H9 (cell line): ENCODE measurements around the gene NPC1L1. TPM values are rescaled to one million over a fixed set of nuclear protein-coding genes. Genes with fewer than 3 reads are reported as not detected.

ENCODE experiments used
- DNase-seq: peaks from one replicate; pipeline ENCODE4 v3.0.0-alpha.2; 2017
- H2AFZ ChIP-seq: one replicate; pipeline ENCODE4 v1.6.1; 2013; ENCODE audit warnings: mild to moderate bottlenecking, low read length, control low read depth, moderate library complexity
- H2AK5ac ChIP-seq: 2 replicates; pipeline ENCODE4 v1.6.1; 2013; ENCODE audit warnings: low read length, control low read depth, mixed read lengths; ENCODE audit not compliant: insufficient read length
- H2BK120ac ChIP-seq: one replicate; pipeline ENCODE4 v1.6.1; 2013; ENCODE audit warnings: low read depth, mild to moderate bottlenecking, low read length, control low read depth, inconsistent platforms; ENCODE audit not compliant: poor library complexity, severe bottlenecking
- H2BK12ac ChIP-seq: 2 replicates; pipeline ENCODE4 v1.6.1; 2013; ENCODE audit warnings: low read length, control low read depth, mixed read lengths, low read depth; ENCODE audit not compliant: insufficient read length
- H2BK15ac ChIP-seq: 2 replicates; pipeline ENCODE4 v1.6.1; 2013; ENCODE audit warnings: low read depth, low read length, control low read depth
- H2BK20ac ChIP-seq: one replicate; pipeline ENCODE4 v1.6.1; 2013; ENCODE audit warnings: low read depth, mild to moderate bottlenecking, low read length, control low read depth, inconsistent platforms; ENCODE audit not compliant: poor library complexity, severe bottlenecking
- H2BK5ac ChIP-seq: 2 replicates; pipeline ENCODE4 v1.6.1; 2013; ENCODE audit warnings: low read length, control low read depth, mixed read lengths; ENCODE audit not compliant: insufficient read length
- H3K14ac ChIP-seq: 2 replicates; pipeline ENCODE4 v1.6.1; 2013; ENCODE audit warnings: low read length, control low read depth; ENCODE audit not compliant: insufficient read depth
- H3K18ac ChIP-seq: 2 replicates; pipeline ENCODE4 v1.6.1; 2013; ENCODE audit warnings: low read depth, mild to moderate bottlenecking, mixed read lengths, low read length, control low read depth; ENCODE audit not compliant: insufficient read length
- H3K23ac ChIP-seq: 2 replicates; pipeline ENCODE4 v1.6.1; 2013; ENCODE audit warnings: low read length, control low read depth, mixed read lengths, low read depth; ENCODE audit not compliant: insufficient read length
- H3K23me2 ChIP-seq: 2 replicates; pipeline ENCODE4 v1.6.1; 2013; ENCODE audit warnings: low read depth, mild to moderate bottlenecking, mixed read lengths, low read length, control low read depth; ENCODE audit not compliant: insufficient read length, poor library complexity, severe bottlenecking
- H3K27ac ChIP-seq: 2 replicates; pipeline ENCODE4 v1.5.1; 2013; ENCODE audit warnings: low read length, control low read depth, mixed read lengths, low read depth; ENCODE audit not compliant: insufficient read length
- H3K27me3 ChIP-seq: 2 replicates; pipeline ENCODE4 v1.6.1; 2013; ENCODE audit warnings: low read length, control low read depth, inconsistent platforms; ENCODE audit not compliant: insufficient read depth
- H3K4ac ChIP-seq: 2 replicates; pipeline ENCODE4 v1.6.1; 2013; ENCODE audit warnings: low read depth, mild to moderate bottlenecking, control low read depth, inconsistent platforms, low read length, moderate library complexity
- H3K4me1 ChIP-seq: 2 replicates; pipeline ENCODE4 v1.6.1; 2013; ENCODE audit warnings: low read length, control low read depth, inconsistent platforms; ENCODE audit not compliant: insufficient read depth
- H3K4me2 ChIP-seq: 2 replicates; pipeline ENCODE4 v1.6.1; 2013; ENCODE audit warnings: low read length, control low read depth, mixed read lengths; ENCODE audit not compliant: insufficient read length, insufficient read depth
- H3K56ac ChIP-seq: 2 replicates; pipeline ENCODE4 v1.6.1; 2013; ENCODE audit warnings: low read depth, mild to moderate bottlenecking, mixed read lengths, low read length, control low read depth; ENCODE audit not compliant: insufficient read length
- H3K79me1 ChIP-seq: 2 replicates; pipeline ENCODE4 v1.6.1; 2013; ENCODE audit warnings: low read depth, mild to moderate bottlenecking, moderate library complexity, low read length, control low read depth, inconsistent platforms; ENCODE audit not compliant: insufficient read depth, poor library complexity, severe bottlenecking
- H3K79me2 ChIP-seq: 2 replicates; pipeline ENCODE4 v1.6.1; 2013; ENCODE audit warnings: low read length, control low read depth, inconsistent platforms; ENCODE audit not compliant: insufficient read depth
- H3K9ac ChIP-seq: 2 replicates; pipeline ENCODE4 v1.6.1; 2013; ENCODE audit warnings: low read length, control low read depth, mixed read lengths; ENCODE audit not compliant: insufficient read length; ENCODE audit errors: extremely low read depth
- H3K9me3 ChIP-seq: one replicate; pipeline ENCODE4 v1.6.1; 2013; ENCODE audit warnings: low read depth, low read length, inconsistent platforms; ENCODE audit not compliant: control insufficient read depth
- H3T11ph ChIP-seq: one replicate; pipeline ENCODE4 v1.6.1; 2013; ENCODE audit warnings: mild to moderate bottlenecking, low read length, control low read depth, inconsistent platforms
- H4K20me1 ChIP-seq: one replicate; pipeline ENCODE4 v1.6.1; 2013; ENCODE audit not compliant: control insufficient read depth, insufficient read length, insufficient read depth
- H4K5ac ChIP-seq: 2 replicates; pipeline ENCODE4 v1.6.1; 2013; ENCODE audit warnings: low read depth, mild to moderate bottlenecking, mixed read lengths, low read length, control low read depth; ENCODE audit not compliant: insufficient read length
- H4K8ac ChIP-seq: replicated peaks from 2 replicates; pipeline ENCODE4 v1.6.1; 2013; ENCODE audit warnings: low read length, control low read depth, mixed read lengths, low read depth; ENCODE audit not compliant: insufficient read length
- H4K91ac ChIP-seq: 2 replicates; pipeline ENCODE4 v1.6.1; 2013; ENCODE audit warnings: low read depth, mild to moderate bottlenecking, moderate library complexity, mixed read lengths, low read length, control low read depth; ENCODE audit not compliant: insufficient read length
- H3K27ac Mint-ChIP-seq, 3 experiments: 2 replicates in 2 of 3; 3 replicates in 1 of 3; pipeline ENCODE4 v1.8.0; 2020 to 2021; ENCODE audit warnings: mixed read lengths in 3 of 3, mild to moderate bottlenecking in 1 of 3, moderate library complexity in 1 of 3
- H3K27me3 Mint-ChIP-seq: 2 replicates; pipeline ENCODE4 v1.8.0; 2021; ENCODE audit warnings: low read depth, mild to moderate bottlenecking, moderate library complexity, mixed read lengths
- H3K36me3 Mint-ChIP-seq, 3 experiments: 2 replicates in 2 of 3; 3 replicates in 1 of 3; pipeline ENCODE4 v1.8.0; 2020 to 2021; ENCODE audit warnings: low read depth in 3 of 3, mixed read lengths in 3 of 3; ENCODE audit not compliant: insufficient read depth in 1 of 3
- H3K4me1 Mint-ChIP-seq, 2 experiments: 2 replicates each; pipeline ENCODE4 v1.8.0; 2020; ENCODE audit warnings: mixed read lengths in 2 of 2
- H3K4me3 Mint-ChIP-seq, 2 experiments: 2 replicates in 1 of 2; 3 replicates in 1 of 2; pipeline ENCODE4 v1.8.0; 2020 to 2021; ENCODE audit warnings: mild to moderate bottlenecking in 2 of 2, mixed read lengths in 2 of 2, moderate library complexity in 1 of 2
- H3K9me3 Mint-ChIP-seq, 2 experiments: 2 replicates in 1 of 2; 3 replicates in 1 of 2; pipeline ENCODE4 v1.8.0; 2020; ENCODE audit warnings: mild to moderate bottlenecking in 2 of 2, mixed read lengths in 2 of 2, moderate library complexity in 1 of 2
- WGBS: extraction: QIAGEN DNeasy Blood & Tissue Kit; methylation state at CpG from one replicate; pipeline ENCODE4 v1.1.7; 2013; ENCODE audit warnings: missing lambda C conversion rate, low lambda C conversion rate, mixed read lengths; ENCODE audit not compliant: insufficient read length; ENCODE audit errors: extremely low coverage; 5-methylcytosine and 5-hydroxymethylcytosine counted together
- total RNA-seq: library from RNA; stranded (reverse); gene quantifications from 2 replicates; pipeline ENCODE4 v1.2.1, GENCODE V29; 2021
- TF ChIP-seq, protein P1 (sequence below): fragments of 200-600 bp; sonication (generic); conservative IDR thresholded peaks from 3 replicates; pipeline ENCODE4 v1.8.0; 2021; ENCODE audit warnings: antibody characterized with exemption, mild to moderate bottlenecking

The NPC1L1 gene
- total RNA-seq, 1 experiment from 2014 or later, result 0.11 TPM

DNA sequence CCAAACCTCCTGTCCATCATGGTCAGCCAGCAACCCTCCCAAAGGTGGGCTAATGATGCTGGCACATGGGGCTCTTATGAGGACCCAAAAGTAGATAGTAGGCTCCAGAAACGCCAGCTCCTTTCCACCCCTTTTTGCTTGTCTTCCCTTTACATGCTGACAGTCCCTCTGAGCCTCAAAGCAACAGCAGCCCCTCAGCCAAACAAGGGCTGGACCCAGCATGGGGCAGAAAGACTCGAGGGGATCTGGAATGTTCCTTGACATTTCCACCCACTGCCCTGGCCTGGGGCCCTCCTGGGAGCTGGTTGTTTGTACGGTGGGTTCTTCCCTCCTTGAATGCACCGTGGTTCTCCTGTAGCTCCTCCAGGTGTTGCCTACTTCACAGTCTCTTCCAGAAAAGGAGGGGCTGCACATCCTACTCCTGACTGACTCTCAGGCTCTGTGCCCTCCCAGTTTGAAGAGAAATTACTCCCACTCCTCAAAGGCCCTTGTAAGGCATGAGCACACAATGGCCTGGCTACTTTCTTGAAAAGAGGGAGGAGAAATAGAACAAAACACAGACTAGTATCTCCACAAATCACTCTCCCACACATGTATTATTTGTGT is 29.2 kb downstream of the NPC1L1 start:
- Histone ChIP-seq H3K56ac (no peak overlapping the region), H3K14ac (no peak overlapping the region), H2BK15ac (no peak overlapping the region), H3K4ac (no peak overlapping the region), H3T11ph (no peak overlapping the region), H2BK120ac (no peak overlapping the region), H3K9me3 (no peaks in the 10 kb centered on the region), H3K4me2 (no peak overlapping the region), H3K79me2 (no peaks in the 10 kb centered on the region), H2BK5ac (no peak overlapping the region), H2BK20ac (no peak overlapping the region), H4K5ac (no peak overlapping the region), H4K20me1 (no peaks in the 10 kb centered on the region), H4K8ac (no peak overlapping the region), H2AK5ac (no peak overlapping the region), H2BK12ac (no peak overlapping the region), H3K23me2 (no peaks in the 10 kb centered on the region), H3K23ac (no peak overlapping the region), H4K91ac (no peak overlapping the region), H3K18ac (no peak overlapping the region), H2AFZ (no peak overlapping the region), H3K9ac (no peak overlapping the region), H3K79me1 (no peaks in the 10 kb centered on the region), H3K27ac (no peak overlapping the region), H3K4me1 (no peaks in the 10 kb centered on the region), H3K27me3 (no peaks in the 10 kb centered on the region)
- DNase-seq, result no peak
- WGBS, result no CpG with 5 or more reads among the region's 4 CpGs
- peaks cover 12% of the 10 kb centered on the region in 2 experiments for H3K9me3 Mint-ChIP-seq
- H3K27ac Mint-ChIP-seq, result no peak overlapping the region
- TF ChIP-seq, protein P1, sequence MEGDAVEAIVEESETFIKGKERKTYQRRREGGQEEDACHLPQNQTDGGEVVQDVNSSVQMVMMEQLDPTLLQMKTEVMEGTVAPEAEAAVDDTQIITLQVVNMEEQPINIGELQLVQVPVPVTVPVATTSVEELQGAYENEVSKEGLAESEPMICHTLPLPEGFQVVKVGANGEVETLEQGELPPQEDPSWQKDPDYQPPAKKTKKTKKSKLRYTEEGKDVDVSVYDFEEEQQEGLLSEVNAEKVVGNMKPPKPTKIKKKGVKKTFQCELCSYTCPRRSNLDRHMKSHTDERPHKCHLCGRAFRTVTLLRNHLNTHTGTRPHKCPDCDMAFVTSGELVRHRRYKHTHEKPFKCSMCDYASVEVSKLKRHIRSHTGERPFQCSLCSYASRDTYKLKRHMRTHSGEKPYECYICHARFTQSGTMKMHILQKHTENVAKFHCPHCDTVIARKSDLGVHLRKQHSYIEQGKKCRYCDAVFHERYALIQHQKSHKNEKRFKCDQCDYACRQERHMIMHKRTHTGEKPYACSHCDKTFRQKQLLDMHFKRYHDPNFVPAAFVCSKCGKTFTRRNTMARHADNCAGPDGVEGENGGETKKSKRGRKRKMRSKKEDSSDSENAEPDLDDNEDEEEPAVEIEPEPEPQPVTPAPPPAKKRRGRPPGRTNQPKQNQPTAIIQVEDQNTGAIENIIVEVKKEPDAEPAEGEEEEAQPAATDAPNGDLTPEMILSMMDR, result no peak
- peaks cover 0 to 3% (median 0%) of the 10 kb centered on the region in 3 experiments; a peak in 3 of 7 replicates for H3K36me3 Mint-ChIP-seq
- H3K4me1 Mint-ChIP-seq, result no peaks in the 10 kb centered on the region
- peaks cover 8% of the 10 kb centered on the region for H3K27me3 Mint-ChIP-seq
- no peak overlapping the region for H3K4me3 Mint-ChIP-seq
